ENCODE measurements around the gene MDFI.

DNA sequence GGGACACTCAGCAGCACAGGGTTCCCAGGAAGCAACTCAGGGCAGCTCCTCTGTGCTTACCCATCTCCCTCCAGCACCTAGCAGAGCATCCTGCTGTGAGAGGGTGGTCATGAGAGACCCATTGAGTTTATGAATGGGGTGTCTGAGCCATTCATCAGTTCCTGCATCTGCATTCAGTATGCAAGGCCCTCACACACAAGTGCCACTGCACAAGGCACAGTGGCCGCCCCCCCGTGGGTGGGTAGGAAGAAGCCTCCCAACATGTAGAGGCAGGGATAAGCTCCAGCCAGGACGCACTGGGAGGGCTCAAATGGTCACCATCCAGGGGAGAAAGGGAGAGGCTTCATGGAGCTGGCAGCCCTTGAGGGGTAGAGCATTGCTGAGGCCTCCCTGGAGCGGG, 49.0 kb upstream of the MDFI start:
- TF ChIP-seq TAF1 (IDR thresholded peaks at IDR 0.05; ENCODE audit: borderline replicate concordance, low read depth, low read length) (no peak), POLR2A (IDR thresholded peaks at IDR 0.05; ENCODE audit: low read depth, low read length) (no peak)
